ENCODE measurements around the gene SSBP4.

DNA sequence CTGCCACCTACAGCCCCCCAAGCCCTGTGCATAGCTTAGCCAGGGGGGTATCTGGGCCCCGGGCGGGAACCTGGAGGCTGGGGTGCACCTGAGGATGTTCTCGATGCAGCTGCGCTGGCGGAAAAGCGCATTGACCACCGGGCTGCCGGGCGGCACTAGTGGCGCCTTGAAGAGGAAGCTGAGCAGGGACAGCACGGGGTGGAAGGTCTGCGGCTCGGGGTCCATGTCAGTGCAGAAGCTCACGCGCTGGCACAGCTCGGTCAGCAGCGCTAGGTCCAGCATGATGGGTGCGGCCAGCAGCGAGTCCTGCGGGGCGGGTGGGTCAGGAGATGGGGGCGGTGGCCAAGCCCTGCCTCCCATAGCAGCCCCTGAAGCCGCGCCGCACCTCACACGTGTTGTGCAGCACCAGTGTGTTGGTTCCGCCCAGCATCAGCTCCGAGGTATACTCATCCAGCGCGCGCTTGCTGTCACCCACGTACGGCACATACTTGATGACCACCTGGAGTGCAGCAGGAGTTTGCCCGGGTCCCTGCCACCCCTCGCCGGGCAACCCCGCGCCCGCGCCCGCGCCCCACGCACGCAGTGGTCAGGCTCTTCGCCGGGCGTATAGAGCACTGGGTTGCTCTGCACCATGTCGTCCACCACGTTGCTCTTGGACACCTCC is 16.1 kb downstream of the SSBP4 start:
- TF ChIP-seq POLR2AphosphoS2 (conservative IDR thresholded peaks at IDR 0.05; ENCODE audit: low read length), result no peak
- no peak for TF ChIP-seq JUNB (IDR thresholded peaks at IDR 0.05)
- no peak for TF ChIP-seq CBX8 (IDR thresholded peaks at IDR 0.05)
- no peak for TF ChIP-seq TP53 (CRISPR knock-in tag; IDR thresholded peaks at IDR 0.05)
- TF ChIP-seq PHF8 (IDR thresholded peaks at IDR 0.05; ENCODE audit: borderline replicate concordance, low read depth), result no peak
- no peak for TF ChIP-seq CTCF (IDR thresholded peaks at IDR 0.05)
- no peak for TF ChIP-seq JUN (IDR thresholded peaks at IDR 0.05)
- no peak for TF ChIP-seq POLR2A (IDR thresholded peaks at IDR 0.05; ENCODE audit: low read length)
- no peak for TF ChIP-seq EP300 (IDR thresholded peaks at IDR 0.05)
